GM10847 (cell line): ENCODE results near the gene CNIH2.

Experiments
- POLR2A ChIP-seq: IDR thresholded peaks from 2 replicates; pipeline ENCODE4 v1.6.1; 2011; ENCODE audit not compliant: insufficient read length; ENCODE audit errors: extremely low read depth

Gene CNIH2

GRCh38 chr11:66326261-66327111, 48.5 kb downstream of the CNIH2 start:
- TF ChIP-seq POLR2A: no peak

GRCh38 chr11:66327171-66328030, 49.4 kb downstream of the CNIH2 start:
- no peak for TF ChIP-seq POLR2A

GRCh38 chr11:66328031-66328301, 50.0 kb downstream of the CNIH2 start:
- TF ChIP-seq POLR2A: no peak

GRCh38 chr11:66328302-66329144, 50.5 kb downstream of the CNIH2 start:
- TF ChIP-seq POLR2A: no peak

- TF ChIP-seq POLR2A: no peak
These were observed 51.2 kb downstream of the CNIH2 start for GRCh38 chr11:66329165-66329673.

DNA sequence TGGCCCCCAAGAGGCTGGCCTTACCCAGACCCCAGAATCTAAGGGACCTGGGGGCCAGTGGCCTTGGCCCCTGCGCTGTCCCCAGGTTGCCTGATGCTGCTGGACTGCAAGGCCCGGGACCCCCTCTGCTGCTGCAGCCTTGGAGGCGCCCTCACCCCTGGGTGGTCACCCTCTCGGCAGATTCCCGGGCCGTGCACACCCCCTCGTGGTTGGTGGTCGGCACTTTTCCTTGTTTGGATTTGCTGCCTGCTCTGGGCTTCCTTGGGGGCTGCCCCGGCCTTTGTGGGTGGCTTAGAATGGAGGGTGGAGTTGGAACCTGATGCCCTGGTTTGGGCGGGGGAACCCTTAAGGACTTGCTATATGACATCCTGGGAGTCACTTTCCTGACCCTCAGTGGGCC, 53.0 kb downstream of the CNIH2 start:
- no peak for TF ChIP-seq POLR2A

- no peak for TF ChIP-seq POLR2A
These were observed 53.8 kb downstream of the CNIH2 start for GRCh38 chr11:66331542-66332370.

DNA sequence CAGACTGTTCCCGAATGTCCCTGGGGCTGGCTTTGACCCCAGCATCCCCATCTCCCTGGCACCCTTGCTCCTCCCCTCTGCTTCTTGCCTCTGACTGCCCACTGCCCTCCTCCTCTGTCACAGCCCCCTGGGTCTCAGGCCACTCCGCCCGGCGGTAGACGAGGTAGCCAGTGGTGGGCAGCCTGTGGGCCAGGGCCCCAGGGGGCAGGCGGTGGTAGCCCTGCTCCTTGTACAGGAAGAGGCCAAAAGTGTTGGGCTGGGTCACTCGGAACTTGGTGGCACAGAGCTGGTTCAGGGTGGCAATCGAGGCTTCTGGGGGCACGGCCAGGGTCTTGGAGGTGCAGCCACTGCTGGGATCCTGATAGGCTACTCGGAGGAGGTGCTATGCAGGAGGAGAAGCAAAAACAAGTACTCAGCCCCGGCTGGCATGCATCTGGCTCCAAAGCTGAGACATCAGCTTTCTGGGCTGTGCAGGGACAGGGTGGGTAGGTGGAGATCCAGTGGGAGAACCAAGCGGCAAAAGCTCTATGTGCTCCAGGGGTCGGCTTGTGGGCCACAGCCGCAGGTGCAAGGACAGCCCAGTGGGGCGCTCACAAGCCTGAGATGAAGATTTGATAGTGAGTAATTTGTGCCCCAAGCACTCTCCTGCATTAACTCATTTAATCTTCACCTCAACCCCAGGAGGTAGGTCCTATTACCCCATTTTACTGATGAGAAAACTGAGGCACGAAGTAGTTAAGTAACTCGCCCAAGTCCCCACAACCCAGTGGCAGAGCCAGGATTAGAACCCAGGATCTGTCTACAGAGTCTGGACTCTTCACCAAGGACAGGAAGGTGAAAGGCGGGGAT, 54.6 kb downstream of the CNIH2 start:
- TF ChIP-seq POLR2A: no peak

GRCh38 chr11:66333220-66333877, 55.4 kb downstream of the CNIH2 start:
- no peak for TF ChIP-seq POLR2A
